Epithelial cell of proximal tubule (primary cell): Measurements from ENCODE around the gene ATP8B4. TPM values are rescaled to one million over a fixed set of nuclear protein-coding genes. Genes with fewer than 3 reads are reported as not detected.

Experiments used
- DNase-seq: peaks from one replicate; pipeline ENCODE4 v3.0.0-alpha.2; 2011; ENCODE audit warnings: low read depth
- H3K4me3 ChIP-seq: 2 replicates; pipeline ENCODE4 v1.5.1; 2011; ENCODE audit warnings: low read depth, mild to moderate bottlenecking, low read length
- CTCF ChIP-seq: conservative IDR thresholded peaks from 2 replicates; pipeline ENCODE4 v1.5.1; 2012; ENCODE audit warnings: low read depth, mild to moderate bottlenecking, low read length
- total RNA-seq: library from RNA; depleted of rRNA; stranded (reverse); fragments of >200 nt; gene quantifications from 2 replicates; pipeline ENCODE4 v1.2.3, GENCODE V29; 2015

The ATP8B4 gene
- total RNA-seq, 1 donor from 2014 or later, result not detected

DNA sequence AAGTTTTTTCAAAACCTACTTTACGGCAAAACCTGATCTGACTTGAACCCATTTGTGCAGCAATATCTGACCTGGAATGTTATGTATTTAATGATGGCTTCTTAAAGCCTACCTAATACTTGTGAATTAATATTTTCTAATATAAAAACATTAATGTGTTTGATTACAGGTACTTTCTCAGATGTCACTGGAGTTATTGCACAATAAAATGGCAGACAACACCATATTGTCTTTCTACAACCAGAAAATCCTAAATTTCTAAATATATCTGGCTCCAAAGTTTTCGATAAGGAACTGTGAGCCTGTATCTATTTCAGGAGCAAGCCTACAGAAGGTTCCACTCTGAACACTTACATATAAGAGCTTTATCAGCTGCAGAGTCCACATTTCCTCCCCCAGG, 184.5 kb downstream of the ATP8B4 start:
- DNase-seq, result no peak
- no peak for TF ChIP-seq CTCF
- no peak overlapping the region for H3K4me3 ChIP-seq

GRCh38 chr15:49927189-49927861, 191.7 kb downstream of the ATP8B4 start:
- no peak for DNase-seq
- no peak for TF ChIP-seq CTCF

DNA sequence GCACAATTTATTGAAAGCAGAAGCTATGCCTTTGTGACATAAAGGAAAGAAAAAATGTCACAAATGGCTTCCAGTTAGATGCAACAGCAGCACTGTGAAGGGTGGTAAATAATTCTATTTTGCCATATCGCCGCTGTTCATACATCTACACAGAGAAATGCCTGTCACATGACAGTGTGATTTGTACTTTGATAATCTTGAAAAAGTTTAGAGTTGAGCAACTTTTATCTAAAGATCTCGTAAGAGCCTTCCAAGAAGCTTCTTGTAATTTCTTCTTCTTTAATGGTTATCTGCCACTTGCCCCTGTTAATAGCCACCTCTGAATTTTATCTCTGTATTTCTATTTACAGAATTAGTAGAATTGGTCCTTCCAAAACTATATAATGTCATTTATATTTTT, 192.3 kb downstream of the ATP8B4 start:
- no peak overlapping the region for H3K4me3 ChIP-seq
- DNase-seq, result no peak
- no peak for TF ChIP-seq CTCF

More at GRCh38 chr15:49927189-49927861, 191.7 kb downstream of the ATP8B4 start:
- H3K4me3 ChIP-seq, result no peak overlapping the region

DNA sequence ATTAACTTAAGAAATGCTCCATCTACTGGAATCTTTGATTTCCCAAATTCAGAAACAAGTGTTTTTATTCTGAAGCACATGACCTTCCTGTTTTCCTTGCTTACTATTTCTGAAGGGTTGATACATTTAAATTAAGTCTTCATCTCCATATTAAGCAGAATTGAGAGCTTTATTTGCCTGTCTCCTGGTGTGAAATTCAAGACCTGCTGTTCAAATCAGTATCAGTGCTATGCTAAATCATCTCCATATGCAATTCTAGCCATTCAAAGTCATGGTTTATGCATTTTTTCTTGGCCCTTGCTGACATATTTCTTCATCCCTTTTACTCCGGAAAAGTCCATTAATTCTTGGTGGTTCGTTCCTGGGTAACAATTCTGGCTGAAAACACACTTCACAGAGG, 195.4 kb downstream of the ATP8B4 start:
- no peak for TF ChIP-seq CTCF
- no peak for DNase-seq
- no peak overlapping the region for H3K4me3 ChIP-seq

DNA sequence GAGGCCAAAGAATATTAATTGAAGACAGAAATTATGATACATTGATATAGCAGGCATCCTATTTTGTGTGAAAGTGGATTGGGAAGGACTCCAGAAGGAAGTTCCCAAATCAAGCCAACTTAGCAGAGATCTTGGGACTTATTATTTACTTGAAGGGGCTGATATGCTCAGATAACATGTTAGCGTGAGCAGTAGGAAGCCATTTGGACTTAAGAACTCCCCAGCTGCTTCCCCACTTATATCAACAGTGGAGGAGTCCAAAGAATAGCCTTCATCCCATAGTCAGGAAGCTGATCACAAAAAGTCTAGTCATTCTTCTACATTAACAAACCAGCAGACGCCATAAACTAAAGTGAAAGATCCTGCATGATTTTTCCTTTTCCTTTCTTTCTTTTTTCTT, 200.0 kb downstream of the ATP8B4 start:
- DNase-seq, result no peak
- no peak for TF ChIP-seq CTCF
- H3K4me3 ChIP-seq, result no peak overlapping the region

GRCh38 chr15:49918121-49918520, 200.9 kb downstream of the ATP8B4 start:
- no peak overlapping the region for H3K4me3 ChIP-seq
- TF ChIP-seq CTCF, result no peak
- DNase-seq, result no peak

DNA sequence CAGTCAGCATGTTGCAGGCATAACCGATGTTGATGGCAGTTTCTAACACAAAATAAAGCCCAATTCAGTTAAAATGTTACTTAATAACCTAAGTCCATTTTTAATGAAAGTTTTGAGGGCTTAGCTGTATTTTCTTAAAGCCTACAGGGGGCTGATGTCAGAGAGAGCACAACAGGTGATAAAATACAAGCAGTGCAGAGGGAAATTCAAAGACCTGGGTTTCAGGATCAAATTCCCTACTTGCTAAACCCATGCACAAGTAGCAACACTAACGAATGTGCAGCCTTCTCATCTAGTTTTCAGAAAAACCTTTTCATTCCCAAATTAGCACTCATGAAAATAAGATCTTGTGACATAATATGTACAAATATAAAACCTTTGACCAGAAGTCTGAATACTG, 202.0 kb downstream of the ATP8B4 start:
- H3K4me3 ChIP-seq, result no peak overlapping the region
- TF ChIP-seq CTCF, result no peak
- DNase-seq, result no peak
